CD4-positive, alpha-beta T cell treated with Interleukin-1 beta for 1 hour (primary cell): ENCODE data around the gene LMO1.

Experiments used
- DNase-seq, 2 donors: peaks; one replicate each; pipeline ENCODE4 v3.0.0-alpha.2; 2020 to 2022

LMO1 gene

DNA sequence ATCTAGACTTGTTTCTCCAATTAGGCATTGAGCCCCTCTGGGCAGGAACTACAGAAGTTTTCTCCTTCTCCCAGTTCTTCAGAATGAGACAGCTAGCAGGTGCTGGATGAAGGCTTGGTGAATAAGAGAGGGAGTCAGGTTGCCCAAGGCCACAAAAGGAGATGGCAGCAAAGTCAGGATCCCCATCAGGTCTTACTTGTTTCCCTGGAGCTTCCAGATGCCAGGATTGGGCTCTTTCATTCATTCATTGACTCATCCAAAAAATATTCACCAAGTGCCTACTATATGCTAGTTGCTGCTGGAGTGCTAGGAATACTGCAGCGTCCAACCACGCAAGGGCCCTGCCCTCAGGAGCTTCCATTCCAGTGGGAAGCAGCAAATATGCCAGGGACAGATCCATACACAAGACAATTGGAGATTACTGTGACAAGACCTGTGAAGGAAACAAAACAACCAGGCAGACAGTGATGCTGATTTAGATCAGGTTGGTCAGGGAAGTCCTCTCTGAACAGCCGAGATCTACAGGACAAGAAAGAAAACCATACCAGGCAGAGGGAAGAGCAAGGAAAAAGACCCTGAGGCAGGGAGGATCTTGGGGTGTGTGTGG lies 24.6 kb upstream of the LMO1 start:
- no peak for DNase-seq

DNA sequence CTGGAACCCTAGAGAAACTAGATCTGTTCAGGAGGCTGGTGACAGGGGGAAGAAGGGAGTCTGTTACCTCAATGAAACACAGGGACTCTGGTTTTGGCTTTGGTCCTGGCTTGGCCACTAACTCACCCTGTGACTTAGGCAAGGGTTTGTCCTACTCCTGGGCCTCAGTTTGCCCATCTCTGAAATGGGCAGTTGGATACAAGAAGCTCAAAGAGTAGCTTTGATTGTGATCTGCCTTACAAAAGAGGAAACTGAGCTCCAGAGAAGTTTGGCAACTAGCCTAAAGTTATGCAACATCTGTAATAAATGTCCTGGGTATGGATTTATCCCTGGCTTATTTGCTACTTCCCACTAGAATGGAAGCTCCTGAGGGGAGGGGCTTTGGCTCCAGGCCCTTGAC lies 24.0 kb upstream of the LMO1 start:
- no peak for DNase-seq

DNA sequence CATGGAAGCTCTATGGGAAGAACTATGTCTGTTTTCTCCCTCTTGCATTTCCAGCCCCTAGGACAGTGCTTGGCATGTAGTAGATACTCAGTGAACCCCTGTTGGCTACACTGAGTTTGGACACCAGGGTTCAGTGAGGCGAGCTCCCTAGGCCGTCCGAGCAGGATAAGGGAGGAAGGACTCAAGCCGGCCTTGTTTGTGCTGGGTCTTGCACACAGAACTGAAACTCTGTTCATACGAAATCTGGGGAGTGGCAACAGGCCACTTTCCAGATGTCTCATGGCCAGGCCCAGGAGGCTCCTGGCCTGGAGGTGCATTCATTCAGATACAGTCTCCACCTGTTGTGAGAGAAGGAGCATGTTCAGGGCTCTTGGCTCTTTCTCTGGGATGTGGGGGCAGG lies 23.6 kb upstream of the LMO1 start:
- DNase-seq = no peak

DNA sequence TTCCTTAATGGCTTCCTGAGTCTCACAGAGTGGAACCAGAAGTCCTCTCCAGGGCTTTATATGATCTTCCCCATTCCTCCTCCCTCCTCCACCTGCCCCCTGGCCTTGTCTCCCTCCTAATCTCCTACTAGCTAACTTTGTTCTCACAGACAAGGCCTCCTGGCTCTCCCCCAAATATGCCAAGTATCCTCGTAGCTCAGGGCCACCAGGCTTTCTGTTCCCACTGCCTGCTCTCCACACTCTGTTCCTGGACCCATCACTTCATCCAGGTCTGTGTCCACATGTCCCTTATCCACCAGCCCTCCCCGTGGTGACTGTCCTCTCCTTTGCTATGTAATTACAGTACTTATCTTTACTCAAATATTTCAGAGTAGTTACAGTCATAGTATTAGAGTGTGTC lies 23.2 kb upstream of the LMO1 start:
- no peak for DNase-seq

DNA sequence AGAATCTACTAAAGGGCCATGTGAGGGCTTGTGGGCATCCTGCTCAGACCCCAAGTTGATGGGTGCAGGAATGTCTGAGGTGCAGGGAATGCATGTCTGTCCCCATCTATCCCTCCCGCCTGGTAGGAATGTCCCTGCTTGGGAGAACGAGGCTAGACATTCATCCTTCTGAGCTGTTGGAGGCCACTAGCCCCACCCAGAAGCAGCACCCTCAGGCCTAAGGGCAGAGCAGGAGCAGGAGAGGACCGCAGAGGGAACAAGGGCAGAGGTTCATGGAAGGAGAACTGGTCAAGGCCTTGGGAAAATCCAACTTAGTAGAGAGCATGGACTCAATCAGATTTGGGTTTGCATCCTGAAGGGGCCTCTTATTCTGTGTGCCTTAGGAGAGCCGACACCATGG lies 22.1 kb upstream of the LMO1 start:
- DNase-seq = no peak

DNA sequence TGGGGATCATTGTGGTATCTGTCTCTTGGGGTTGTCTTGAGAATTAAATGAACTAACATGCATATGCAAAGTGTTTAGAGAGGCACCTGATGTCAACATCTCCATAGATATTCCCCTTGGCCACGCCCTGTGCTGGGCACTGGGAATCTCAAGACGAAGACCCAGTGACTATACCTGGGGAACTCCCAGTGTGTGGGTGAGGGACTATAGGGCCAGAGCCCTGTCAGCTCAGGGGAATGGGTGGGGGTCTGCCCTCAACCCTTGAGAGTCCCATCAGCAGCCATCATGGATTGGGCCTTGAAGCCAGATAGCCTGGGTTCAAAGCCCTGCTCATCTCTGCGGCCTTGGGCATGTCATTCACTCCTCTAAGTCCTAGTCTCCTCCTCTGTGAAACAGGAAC lies 21.6 kb upstream of the LMO1 start:
- no peak for DNase-seq

DNA sequence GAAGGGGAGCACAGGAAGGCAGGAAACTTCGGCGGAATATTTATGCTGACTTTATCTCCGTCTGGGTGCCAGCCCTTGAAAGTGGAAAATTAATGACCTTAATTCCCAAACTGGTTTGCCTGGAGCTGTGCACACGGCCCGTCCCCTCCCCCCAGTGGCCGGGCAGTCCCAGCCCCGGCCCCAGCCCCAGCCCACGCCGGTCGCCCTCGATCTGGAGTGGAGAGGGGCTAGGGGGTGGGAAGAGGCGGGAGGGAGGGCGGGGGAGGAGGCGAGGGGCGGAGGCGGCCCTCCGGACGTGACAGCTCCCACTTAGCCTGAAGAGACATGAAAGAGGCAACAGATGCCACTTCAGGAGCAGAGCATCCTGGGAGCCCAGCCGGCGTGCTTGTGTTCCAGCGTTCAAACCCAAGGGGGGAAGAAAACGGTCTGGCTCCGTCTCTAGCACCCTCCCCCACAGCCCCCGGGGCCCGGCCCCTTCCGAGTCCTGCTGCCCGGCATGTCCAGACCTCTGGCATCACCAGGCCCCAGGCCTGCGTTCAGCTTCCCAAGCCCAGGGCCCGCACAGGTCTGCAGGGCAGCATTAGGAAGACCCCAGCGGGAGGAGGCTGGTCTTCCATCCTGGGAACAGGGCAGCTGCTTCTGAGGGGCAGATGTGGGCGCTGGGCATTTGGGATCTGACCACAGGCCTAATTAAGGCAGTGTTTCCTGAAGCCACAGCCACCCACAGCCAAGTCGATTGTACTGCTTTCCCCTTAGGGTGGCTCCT lies 20.0 kb upstream of the LMO1 start:
- no peak for DNase-seq

DNA sequence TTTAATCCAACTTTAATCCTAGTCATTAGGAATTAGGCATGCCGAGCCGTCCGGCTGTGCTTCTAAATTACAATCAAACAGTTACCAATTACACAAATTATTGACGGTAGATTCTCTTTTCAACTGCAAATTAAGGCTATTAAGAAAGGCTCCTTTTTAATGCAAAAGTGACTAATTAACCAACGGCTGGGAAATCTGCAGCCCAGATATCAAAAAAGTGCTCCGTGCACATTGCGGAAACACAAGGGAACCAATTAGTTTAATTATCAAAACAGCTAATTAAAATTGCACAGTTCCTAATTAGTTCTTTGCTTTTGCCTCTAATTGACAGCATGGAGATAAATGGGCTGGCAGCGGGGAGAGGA lies 19.4 kb upstream of the LMO1 start:
- no peak for DNase-seq

DNA sequence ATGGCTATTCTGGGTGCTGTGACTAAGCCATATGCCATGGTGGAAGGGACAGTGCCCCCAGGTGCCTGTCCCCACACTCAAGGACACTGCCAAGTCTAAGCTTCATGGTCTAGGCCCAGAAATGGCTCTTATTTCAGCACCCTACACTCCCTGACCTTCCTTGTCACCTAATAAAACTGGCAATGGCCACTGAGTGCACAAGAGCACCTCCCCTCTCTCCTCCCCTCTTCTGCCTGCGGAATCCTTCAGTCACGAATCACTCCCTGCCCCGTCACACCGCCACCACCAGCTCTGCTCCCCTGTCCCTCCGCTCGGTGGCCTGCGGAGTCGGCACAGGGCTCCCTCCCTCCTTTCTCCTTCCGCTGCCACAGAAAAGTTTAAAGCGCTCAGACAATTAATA lies 19.0 kb upstream of the LMO1 start:
- no peak for DNase-seq

DNA sequence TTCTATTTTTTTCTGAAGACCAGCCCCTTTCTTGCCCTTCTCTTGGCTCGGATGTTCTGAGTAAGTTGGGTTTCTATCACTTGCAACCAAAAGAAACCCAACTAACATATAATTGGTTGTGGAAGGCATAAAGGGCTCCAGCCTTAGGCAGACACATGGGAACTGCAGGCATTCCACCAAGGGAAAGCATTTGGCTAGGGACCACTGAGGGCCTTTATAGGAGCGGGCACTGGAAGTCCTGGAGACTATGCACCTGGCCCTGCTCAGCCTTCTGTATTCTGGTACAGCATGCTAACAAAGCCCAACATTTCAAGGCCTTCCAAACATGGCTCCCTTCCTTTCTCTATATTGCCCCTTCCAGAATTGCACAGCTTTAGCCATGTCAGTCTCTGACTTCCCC lies 17.6 kb upstream of the LMO1 start:
- DNase-seq = no peak

DNA sequence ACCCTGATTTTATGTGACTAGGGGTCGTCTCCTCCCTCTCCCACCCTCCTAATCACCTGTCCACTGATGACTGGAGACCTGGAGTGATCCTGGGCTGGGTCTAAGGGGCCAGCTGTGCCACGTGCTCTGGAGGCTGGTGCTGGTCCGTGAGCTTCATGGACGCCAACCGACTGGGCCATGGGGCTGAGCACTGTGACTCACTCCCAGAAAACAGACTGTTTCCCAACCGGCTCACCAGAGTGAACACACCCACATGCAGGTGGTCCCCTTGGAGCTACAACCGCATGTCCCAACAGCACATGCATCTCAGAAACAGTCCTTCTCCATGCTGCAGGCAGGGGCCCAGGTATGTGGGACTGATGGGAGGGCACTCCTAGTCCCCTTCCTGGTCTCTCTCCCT lies 14.0 kb upstream of the LMO1 start:
- DNase-seq = no peak

DNA sequence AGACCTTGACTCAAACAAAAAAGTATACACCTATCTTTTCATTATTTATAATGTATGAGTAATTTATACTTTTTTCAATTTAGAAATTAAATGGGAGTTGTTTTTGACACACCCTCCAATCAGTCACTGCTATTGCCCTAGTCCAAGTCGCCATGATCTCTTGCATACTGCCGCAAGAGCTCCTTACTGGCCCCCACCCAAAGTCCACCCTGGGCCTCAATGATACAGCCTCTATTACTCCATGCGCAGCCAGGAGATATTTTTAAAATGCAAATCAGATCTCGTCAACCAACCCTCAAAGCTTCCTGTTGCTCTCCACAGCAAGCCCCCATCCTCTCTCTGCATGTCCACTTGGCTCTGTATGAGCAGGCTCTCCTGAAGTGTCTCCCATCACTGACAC lies 12.8 kb upstream of the LMO1 start:
- no peak for DNase-seq

DNA sequence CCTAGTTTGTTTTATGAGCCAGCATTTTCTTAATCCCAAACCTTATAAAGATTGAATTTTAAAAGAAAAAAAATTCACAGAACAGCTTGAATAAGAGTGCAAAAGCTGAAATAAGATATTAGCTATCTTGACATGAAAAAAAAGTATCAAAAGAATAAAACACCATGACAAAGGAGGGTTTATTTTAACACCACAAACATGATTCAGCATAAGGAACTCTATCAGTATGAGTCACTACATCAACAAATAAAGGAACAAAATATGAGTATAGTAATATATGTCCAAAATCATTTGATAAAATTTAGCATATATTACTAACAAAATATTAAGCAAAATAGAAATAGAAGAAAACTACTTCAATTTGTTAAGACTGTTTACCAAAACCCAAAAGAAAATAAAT lies 9.6 kb upstream of the LMO1 start:
- DNase-seq = no peak

DNA sequence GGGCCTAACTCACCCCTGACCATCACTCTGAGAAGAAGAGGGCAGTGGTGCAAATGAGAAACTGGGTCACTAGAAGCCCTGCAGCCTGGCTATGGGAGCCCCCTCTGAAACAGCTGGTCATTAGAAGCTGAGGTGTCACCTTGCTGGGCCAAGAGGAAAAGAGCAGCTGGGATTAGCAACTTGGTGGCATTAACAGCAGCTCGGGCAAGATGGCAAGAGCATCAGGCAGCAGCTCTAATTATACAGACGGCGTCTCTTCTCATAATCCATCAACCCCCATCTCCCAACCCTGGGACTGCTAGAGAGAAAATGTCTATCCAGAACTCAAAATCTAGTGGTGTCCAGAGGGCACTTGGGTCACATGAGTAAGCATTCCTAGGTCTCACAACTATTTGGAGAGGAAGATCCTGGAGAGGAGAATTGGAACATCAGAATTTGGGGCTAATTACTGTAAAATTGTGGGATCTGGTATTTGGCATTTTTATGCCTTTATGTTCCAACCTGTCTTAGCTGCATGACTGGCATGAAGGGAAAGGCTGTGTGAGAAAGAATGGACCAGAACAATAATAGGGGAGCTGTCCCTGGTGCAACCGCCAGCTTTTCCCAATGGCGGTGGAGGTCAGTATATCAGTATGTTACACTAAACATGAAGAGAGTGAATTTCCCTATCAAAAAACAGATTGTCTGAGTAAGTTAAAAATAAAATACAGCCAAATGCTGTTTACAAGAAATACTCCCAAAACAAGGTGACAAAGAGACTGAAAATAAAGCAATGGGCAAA lies 7.6 kb upstream of the LMO1 start:
- no peak for DNase-seq

DNA sequence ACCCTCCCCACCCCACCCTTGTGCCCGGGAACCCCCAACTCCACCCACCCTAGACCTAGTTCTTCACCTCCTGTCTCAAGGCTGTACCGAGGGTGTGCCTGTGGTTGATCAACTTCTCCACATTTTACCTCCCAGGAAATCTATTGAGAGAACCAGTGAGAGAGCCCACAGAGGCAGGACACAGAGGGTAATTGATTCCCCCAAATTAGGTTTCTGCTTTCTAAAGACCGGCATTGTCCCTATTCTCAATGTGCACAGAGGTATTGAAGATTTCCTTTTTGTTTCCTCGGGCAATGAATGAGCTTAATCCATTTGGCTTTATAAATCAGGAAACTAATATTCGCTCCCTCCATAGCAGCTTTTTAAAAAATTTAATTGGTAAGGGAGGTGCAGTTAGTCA lies 6.0 kb upstream of the LMO1 start:
- DNase-seq = no peak

DNA sequence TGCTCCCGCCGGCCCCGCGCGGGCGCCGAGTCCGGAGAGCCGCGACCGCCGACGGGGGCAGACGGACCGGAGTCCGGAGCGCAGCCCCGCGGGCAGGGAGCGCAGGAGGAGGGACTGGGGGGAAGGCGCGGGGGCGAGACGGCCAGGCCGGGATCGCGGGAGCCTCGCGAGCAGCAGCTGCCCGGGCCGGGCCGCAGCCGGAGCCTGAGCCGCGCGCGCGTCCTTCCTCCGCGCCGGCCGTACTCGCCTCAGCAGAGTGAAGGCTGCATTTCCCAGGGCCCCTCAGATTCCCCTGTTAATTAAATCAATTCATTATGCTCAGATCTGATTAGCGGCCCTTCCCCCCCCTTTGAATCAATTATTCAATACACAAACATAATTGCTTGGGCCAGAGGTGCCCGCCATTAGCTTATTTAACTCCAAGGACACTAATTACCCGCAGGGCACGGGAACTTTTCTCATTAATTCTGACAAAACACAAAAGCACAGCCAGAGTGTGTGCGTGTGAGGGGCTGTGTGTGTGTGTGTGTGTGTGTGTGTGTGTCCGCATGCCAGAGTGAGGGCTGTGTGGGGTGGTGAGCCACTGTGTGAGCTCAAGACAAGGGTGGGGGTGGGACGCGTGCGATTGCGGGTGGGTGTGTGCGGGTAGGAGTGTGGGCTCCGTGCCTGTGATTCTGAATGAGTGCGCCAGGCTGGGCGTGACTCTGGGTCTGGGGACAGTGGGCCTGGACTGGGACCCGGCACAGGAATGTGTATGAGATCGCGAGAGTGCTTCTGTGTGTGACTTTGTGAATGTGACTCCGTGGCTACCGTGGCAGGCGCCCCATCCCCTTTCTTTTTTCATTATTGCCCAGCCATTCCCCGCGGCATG lies 5.1 kb upstream of the LMO1 start:
- DNase-seq = no peak

DNA sequence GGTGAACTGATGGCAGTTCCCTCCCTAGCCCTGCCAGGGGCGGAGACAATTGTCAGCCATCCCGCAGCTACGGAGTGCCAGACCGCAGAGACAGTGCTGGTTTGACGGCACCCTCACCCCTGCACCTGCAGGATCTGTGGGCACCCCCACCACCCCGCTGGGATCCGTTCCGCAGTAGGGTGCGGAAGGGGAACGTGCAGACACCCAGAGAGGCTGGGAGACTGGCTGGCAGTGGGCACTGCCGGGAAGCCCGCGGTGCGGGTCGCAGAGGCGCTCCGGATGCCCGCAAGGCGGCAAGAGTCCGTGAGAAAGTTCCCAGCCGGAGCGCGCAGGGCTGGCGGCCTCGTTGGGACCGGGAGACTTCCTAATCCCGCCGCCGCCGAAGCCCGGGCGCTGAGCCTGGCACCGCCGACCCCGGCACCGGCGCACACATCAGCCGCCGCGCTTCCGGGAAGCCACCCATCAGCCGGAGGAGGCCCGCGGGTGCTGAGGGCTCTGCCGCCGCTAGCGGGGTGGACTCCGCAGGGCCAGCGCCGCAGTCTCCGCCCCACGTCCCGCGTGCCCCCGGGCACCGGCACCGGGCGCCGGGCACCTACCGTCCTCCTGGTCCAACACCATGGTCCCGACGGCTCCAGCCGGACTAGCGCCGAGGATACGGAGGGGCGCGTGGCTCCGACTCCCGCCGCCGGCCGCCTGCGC lies 4.3 kb upstream of the LMO1 start:
- peak in 1 of 2 donors; percentile 10 for DNase-seq

DNA sequence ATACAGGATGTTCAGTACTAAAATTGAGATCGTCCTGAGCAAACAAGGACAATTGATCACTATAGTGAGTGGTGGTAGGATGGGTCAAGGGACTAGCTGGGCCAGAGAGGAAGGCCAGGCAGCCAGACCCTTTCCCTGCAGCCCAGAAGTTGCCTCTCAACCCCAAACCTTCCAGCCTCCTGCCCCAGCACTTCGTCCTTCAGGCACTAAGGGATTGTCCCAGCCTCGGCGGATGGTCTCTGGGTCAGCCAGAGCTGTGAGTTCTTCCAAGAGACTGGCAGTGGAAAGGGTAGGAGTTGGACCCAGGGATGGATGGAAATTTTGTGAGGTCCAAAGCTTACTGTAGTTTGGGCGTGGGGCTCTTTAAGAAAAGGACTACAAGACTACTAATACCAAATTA lies 3.6 kb upstream of the LMO1 start:
- DNase-seq = no peak

DNA sequence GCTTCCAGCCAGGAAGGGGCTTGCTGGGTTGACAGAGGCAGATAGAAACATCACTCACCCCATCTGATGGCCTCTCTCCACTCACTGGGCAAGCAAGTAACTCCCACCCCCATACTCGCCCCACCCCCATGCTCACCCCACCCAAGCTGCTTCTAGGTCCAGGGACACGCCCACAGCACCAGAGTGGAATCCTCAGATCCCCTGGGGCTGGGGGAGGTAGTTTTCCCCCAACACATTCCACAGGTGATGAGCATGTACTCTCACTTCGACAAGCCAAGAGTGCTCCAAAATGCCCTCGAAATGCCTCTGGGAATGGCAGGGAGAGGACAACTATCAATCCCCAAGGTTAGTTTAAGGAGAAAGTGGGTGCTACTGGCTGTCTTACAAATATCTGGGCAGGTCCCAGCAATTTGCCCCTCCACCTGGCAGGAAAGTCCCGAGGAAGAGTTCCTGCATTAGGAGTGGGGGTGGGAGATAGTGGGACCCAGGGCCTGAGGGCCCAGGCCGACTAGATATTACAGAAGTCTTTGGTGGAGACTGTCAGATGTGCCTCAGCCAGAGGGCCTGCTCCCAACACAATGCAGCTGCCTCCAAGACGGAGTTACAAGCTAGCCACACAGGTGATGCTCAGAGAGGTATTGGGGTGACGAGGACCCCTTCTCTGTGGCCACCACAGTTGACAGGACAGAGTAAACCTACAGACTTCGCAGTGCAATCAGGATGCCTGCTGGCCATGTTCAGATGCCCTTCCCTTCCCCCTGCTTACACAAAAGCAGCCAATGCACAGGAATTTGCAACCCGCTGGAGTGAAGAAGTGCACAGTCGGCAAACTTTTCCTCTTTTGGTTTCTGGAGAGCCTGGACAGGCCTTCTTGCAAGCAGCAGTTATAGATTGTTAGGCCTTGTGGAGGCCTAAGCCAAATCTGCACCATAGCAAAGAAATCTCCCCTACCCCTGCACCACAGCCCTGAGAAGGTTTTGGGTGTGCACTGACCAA lies 2.9 kb upstream of the LMO1 start:
- DNase-seq = no peak

DNA sequence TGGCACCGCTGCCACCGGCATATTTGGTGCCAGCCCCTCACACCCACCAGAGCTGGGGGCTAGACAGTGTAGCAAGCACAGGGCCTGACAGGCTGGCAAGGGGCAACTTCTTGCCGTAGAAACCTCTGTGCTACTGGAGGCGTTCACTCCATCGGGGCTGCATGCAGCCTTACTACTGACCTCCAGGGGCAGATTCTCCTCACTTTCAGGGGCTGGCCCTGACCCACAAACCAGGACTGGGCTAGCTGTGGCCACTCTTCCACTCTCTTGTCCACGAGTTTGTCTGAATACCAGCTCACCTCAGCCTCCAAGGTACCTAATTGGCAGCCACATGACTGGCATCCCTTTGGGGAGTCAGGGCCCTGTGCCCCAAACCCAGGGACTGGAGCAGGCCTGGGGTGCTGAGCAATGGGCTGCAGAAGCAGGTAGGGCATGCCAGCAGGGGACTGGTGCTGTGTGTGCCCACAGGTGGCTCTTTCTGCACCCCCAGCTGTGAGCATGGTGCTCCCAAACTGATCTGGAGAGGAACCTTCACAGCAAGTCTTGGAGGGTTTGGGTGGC lies 2.1 kb upstream of the LMO1 start:
- no peak for DNase-seq
